Mammary epithelial cell (primary cell): Measurements from ENCODE around the gene CHMP3.

Experiments used
- EZH2 ChIP-seq: IDR thresholded peaks from 2 replicates; pipeline ENCODE4 v1.6.1; 2012; ENCODE audit warnings: low read length, inconsistent platforms, borderline replicate concordance
- TF ChIP-seq, protein P1 (sequence below), 2 donors: IDR thresholded peaks in 1 of 2; conservative IDR thresholded peaks in 1 of 2; 2 replicates each; pipeline ENCODE4 v1.5.1; 2011 to 2012; ENCODE audit warnings: inconsistent platforms in 2 of 2, low read length in 2 of 2, mild to moderate bottlenecking in 2 of 2, control low read depth in 1 of 2, low read depth in 1 of 2; ENCODE audit not compliant: insufficient read depth in 1 of 2; ENCODE audit errors: extremely low read depth in 1 of 2

DNA sequence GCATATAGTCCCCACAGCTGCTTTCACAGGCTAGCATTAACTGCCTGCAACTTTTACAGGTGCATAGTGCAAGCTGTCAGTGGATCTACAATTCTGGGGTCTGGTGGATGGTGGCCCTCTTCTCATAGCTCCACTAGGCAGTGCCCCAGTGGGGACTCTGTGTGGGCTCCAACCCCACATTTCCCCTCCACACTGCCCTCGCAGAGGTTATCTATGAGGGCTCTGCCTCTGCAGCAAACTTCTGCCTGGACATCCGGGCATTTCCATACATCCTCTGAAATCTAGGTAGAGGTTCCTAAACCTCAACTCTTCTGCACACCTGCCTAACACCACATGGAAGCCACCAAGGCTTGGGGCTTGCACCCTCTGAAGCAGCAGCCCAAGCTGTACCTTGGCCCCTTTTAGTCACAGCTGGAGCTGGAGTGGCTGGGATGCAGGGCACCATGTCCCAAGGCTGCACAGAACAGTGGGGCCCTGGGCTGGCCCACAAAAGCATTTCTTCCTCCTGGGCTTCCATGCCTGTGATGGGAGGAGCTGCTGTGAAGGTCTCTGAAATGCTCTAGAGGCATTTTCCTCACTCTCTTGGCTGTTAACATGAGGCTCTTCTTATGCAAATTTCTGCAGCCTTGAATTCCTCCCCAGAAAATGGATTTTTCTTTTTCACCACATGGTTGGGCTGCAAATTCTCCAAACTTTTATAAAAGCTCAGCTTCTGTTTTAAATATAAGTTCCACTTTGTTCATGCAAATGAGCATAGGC lies 62.7 kb downstream of the CHMP3 start:
- TF ChIP-seq, protein P1, sequence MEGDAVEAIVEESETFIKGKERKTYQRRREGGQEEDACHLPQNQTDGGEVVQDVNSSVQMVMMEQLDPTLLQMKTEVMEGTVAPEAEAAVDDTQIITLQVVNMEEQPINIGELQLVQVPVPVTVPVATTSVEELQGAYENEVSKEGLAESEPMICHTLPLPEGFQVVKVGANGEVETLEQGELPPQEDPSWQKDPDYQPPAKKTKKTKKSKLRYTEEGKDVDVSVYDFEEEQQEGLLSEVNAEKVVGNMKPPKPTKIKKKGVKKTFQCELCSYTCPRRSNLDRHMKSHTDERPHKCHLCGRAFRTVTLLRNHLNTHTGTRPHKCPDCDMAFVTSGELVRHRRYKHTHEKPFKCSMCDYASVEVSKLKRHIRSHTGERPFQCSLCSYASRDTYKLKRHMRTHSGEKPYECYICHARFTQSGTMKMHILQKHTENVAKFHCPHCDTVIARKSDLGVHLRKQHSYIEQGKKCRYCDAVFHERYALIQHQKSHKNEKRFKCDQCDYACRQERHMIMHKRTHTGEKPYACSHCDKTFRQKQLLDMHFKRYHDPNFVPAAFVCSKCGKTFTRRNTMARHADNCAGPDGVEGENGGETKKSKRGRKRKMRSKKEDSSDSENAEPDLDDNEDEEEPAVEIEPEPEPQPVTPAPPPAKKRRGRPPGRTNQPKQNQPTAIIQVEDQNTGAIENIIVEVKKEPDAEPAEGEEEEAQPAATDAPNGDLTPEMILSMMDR (conservative IDR thresholded peaks at IDR 0.05 in 1 of 2, IDR thresholded peaks at IDR 0.05 in 1 of 2; ENCODE audit: extremely low read depth in 1 of 2, insufficient read depth in 1 of 2, low read depth in 1 of 2, low read length in 2 of 2), result no peak
- no peak for TF ChIP-seq EZH2
